Sigmoid colon (tissue), 7 donors: ENCODE results near the gene MAK. TPM values are rescaled to one million over a fixed set of nuclear protein-coding genes. Genes with fewer than 3 reads are reported as not detected.

ENCODE experiments used
- DNase-seq: peaks from one replicate; pipeline ENCODE4 v3.0.0-alpha.2; 2019
- H3K27ac ChIP-seq, 4 donors: fragments of 200-600 bp; sonication (generic); one replicate each; pipeline ENCODE4 v1.5.1; 2016 to 2019; ENCODE audit warnings: mild to moderate bottlenecking in 1 of 4
- H3K27me3 ChIP-seq, 3 donors: fragments of 200-600 bp; sonication (generic); one replicate each; pipeline ENCODE4 v1.5.1; 2019; ENCODE audit warnings: mild to moderate bottlenecking in 1 of 3
- H3K36me3 ChIP-seq, 4 donors: fragments of 200-600 bp; sonication (generic); one replicate each; pipeline ENCODE4 v1.5.1; 2016 to 2019
- H3K4me1 ChIP-seq, 4 donors: fragments of 200-600 bp; sonication (generic); one replicate each; pipeline ENCODE4 v1.5.1; 2017 to 2019
- H3K4me3 ChIP-seq, 4 donors: fragments of 200-600 bp; sonication (generic); one replicate each; pipeline ENCODE4 v1.5.1; 2017 to 2019; ENCODE audit warnings: mild to moderate bottlenecking in 2 of 4, moderate library complexity in 1 of 4
- H3K9me3 ChIP-seq, 4 donors: fragments of 200-600 bp in 3 of 4; sonication (generic) in 3 of 4; one replicate each; pipeline versions ENCODE4 v1.5.1 to v1.6.1; 2013 to 2019
- EP300 ChIP-seq, 4 donors: sonication (generic); formaldehyde crosslinking; IDR thresholded peaks; one replicate each; pipeline ENCODE4 v1.6.1; 2017; ENCODE audit warnings: antibody characterized with exemption in 4 of 4
- POLR2A ChIP-seq, 2 donors: fragments of 450-650 bp; IDR thresholded peaks; one replicate each; pipeline ENCODE4 v1.6.1; 2016; ENCODE audit warnings: antibody characterized with exemption in 2 of 2, mild to moderate bottlenecking in 2 of 2, moderate library complexity in 2 of 2
- POLR2AphosphoS5 ChIP-seq, 4 donors: sonication (generic); formaldehyde crosslinking; IDR thresholded peaks; one replicate each; pipeline ENCODE4 v1.6.1; 2017; ENCODE audit warnings: antibody characterized with exemption in 4 of 4
- WGBS, 2 donors: extraction: QIAGEN DNeasy Blood & Tissue Kit; methylation state at CpG; one replicate each; pipeline ENCODE4 v1.1.7; 2013; 5-methylcytosine and 5-hydroxymethylcytosine counted together
- intact Hi-C: fragments of 100-400 bp; cut with DNase I; formaldehyde crosslinking; loops from one replicate; pipeline ENCODE4 v1.15.1; 2023
- polyA plus RNA-seq, 3 donors: library from polyadenylated mRNA; stranded (reverse); fragments of 200-250 nt; gene quantifications; one replicate each; pipeline ENCODE4 v1.2.3, GENCODE V29; 2013
- small RNA-seq, 3 donors: library from RNA; depleted of rRNA; stranded (forward); fragments of <200 nt; gene quantifications; one replicate each; pipeline ENCODE3, GENCODE V24; 2016
- total RNA-seq, 4 donors: library from RNA; depleted of rRNA; stranded (reverse); fragments of >200 nt; gene quantifications; one replicate each; pipeline ENCODE4 v1.1.0, GENCODE V29; 2016
- TF ChIP-seq, protein P1 (sequence below), 4 experiments: fragments of 450-650 bp in 3 of 4; fragments of 200-600 bp in 1 of 4; IDR thresholded peaks; one replicate each; pipeline ENCODE4 v1.5.1; 2016 to 2019; ENCODE audit warnings: antibody characterized with exemption in 4 of 4, mild to moderate bottlenecking in 3 of 4, moderate library complexity in 2 of 4
- donor health status: healthy with polysubstance abuse.
- donor health status: Bipolar disorder and iron deficiency.
- donor health status: healthy.

Gene MAK
- total and polyA plus RNA-seq, 7 donors: 0.03 to 0.36 TPM; not detected in 5

DNA sequence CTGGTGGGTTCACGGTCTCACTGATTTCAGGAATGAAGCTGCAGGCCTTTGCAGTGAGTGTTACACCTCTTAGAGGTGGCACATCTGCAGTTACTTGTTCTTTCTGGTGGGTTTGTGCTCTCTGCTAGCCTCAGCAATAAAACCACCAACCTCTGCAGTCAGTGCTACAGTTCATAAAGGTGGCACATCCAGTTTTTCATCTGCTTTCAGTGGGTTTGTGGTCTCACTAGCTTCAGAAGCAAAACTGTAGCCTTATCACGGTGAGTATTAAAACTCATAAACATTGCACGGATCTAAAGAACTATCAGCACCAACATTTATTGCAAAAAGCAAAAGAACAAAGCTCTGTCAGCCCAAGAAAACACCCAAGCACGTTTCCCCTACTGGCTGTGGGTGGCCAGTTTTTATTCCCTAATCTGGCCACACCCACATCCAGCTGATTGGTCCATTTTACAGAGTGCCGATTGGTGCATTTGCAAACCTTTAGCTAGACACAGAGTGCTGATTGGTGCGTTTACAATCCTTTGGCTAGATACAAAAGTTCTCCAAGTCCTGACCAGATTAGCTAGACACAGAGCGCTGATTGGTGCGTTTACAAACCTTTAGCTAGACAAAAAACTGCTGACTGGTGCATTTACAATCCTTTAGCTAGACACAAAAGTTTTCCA is 118.9 kb downstream of the MAK start:
- intact Hi-C loops: no loop called here
- no peaks in the 10 kb centered on the region for H3K36me3 ChIP-seq
- H3K27me3 ChIP-seq: no peaks in the 10 kb centered on the region
- TF ChIP-seq EP300 (IDR thresholded peaks at IDR 0.05) (no peak), POLR2AphosphoS5 (IDR thresholded peaks at IDR 0.05) (no peak), POLR2A (IDR thresholded peaks at IDR 0.05) (no peak)
- TF ChIP-seq, protein P1, sequence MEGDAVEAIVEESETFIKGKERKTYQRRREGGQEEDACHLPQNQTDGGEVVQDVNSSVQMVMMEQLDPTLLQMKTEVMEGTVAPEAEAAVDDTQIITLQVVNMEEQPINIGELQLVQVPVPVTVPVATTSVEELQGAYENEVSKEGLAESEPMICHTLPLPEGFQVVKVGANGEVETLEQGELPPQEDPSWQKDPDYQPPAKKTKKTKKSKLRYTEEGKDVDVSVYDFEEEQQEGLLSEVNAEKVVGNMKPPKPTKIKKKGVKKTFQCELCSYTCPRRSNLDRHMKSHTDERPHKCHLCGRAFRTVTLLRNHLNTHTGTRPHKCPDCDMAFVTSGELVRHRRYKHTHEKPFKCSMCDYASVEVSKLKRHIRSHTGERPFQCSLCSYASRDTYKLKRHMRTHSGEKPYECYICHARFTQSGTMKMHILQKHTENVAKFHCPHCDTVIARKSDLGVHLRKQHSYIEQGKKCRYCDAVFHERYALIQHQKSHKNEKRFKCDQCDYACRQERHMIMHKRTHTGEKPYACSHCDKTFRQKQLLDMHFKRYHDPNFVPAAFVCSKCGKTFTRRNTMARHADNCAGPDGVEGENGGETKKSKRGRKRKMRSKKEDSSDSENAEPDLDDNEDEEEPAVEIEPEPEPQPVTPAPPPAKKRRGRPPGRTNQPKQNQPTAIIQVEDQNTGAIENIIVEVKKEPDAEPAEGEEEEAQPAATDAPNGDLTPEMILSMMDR (IDR thresholded peaks at IDR 0.05): no peak
- 64 to 72% methylated on average over 8 of the region's 8 CpGs for WGBS, 2 donors
- peaks cover 0 to 28% (median 13%) of the 10 kb centered on the region in 4 donors for H3K4me1 ChIP-seq
- H3K27ac ChIP-seq: peak overlapping the region; percentile 73 to 87 (median 77)
- no peak for DNase-seq
- peak overlapping the region; percentile 29 to 60 (median 52) for H3K4me3 ChIP-seq
- H3K9me3 ChIP-seq: peaks cover 0 to 4% (median 0%) of the 10 kb centered on the region in 4 donors

DNA sequence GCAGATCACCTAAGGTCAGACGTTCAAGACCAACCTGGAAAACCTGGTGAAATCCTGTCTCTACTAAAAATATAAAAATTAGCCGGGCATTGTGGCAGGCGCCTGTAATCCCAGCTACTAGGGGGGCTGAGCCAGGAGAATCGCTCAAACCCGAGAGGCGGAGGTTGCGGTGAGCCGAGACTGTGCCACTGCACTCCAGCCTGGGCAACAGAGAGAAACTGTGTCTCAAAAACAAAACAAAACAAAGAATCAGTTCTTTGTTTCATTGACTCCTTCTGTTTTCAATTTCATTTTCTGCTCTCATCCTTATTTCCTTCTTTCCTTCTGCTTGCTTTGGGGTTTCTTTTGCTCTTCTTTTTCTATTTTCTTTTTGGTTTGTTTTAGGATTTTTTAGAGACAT is 124.4 kb downstream of the MAK start:
- 88 to 91% methylated on average over 8 of the region's 8 CpGs for WGBS, 2 donors
- Histone ChIP-seq H3K4me3 (no peak overlapping the region), H3K27me3 (no peaks in the 10 kb centered on the region), H3K36me3 (peaks cover 0 to 14% (median 1%) of the 10 kb centered on the region in 4 donors), H3K9me3 (peaks cover 0 to 4% (median 0%) of the 10 kb centered on the region in 4 donors), H3K4me1 (no peaks in the 10 kb centered on the region), H3K27ac (no peak overlapping the region)
- DNase-seq: no peak
- TF ChIP-seq, protein P1 (IDR thresholded peaks at IDR 0.05): no peak
- TF ChIP-seq POLR2AphosphoS5 (IDR thresholded peaks at IDR 0.05) (no peak), EP300 (IDR thresholded peaks at IDR 0.05) (no peak), POLR2A (IDR thresholded peaks at IDR 0.05) (no peak)
- intact Hi-C loops: no loop called here

Small RNAs within 50 kb of the gene (small RNA-seq; reads per million reads assigned to genes)
- gene RNA5SP203: 0 reads per million in 3 donors

Other genes with a start within 250 kb of the MAK start
- not detected for gene C6orf52, start 143.9 kb downstream of the MAK start, total RNA-seq
- gene C6orf52, start 143.9 kb downstream of the MAK start, polyA plus RNA-seq: 1 to 10 TPM in 1 of 3 donors, not detected in 2; 1.3 TPM
- 10 to 100 TPM in 2 of 4 donors, 1 to 10 TPM in 2; 6.6 to 14.6 (median 11.8) TPM for gene PAK1IP1, start 143.6 kb downstream of the MAK start, total RNA-seq
- gene PAK1IP1, start 143.6 kb downstream of the MAK start, polyA plus RNA-seq: 10 to 100 TPM in 2 of 3 donors, 1 to 10 TPM in 1; 7.6 to 14.3 (median 10.8) TPM
- gene TMEM14C, start 115.5 kb downstream of the MAK start, total RNA-seq: 100 to 1,000 TPM; 115 to 199 (median 170) TPM
- gene TMEM14C, start 115.5 kb downstream of the MAK start, polyA plus RNA-seq: 100 to 1,000 TPM in 2 of 3 donors, 10 to 100 TPM in 1; 86.0 to 130 (median 110) TPM
- 100 to 1,000 TPM in 2 of 4 donors, 10 to 100 TPM in 2; 51.5 to 124 (median 98.2) TPM for gene TMEM14B, start 90.7 kb downstream of the MAK start, total RNA-seq
- gene TMEM14B, start 90.7 kb downstream of the MAK start, polyA plus RNA-seq: 10 to 100 TPM; 55.7 to 97.3 (median 79.8) TPM
- gene GCM2, start 43.5 kb upstream of the MAK start, total RNA-seq: not detected
- not detected for gene GCM2, start 43.5 kb upstream of the MAK start, polyA plus RNA-seq
- 10 to 100 TPM in 1 of 4 donors, 1 to 10 TPM in 1, under 1 TPM in 2; 0.66 to 22.1 (median 0.91) TPM for gene SYCP2L, start 48.5 kb upstream of the MAK start, total RNA-seq
- under 1 TPM in 1 of 3 donors, not detected in 2; 0.09 TPM for gene SYCP2L, start 48.5 kb upstream of the MAK start, polyA plus RNA-seq
- gene ELOVL2, start 205.8 kb upstream of the MAK start, total RNA-seq: under 1 TPM; 0.16 to 0.83 (median 0.56) TPM
- under 1 TPM in 1 of 3 donors, not detected in 2; 0.36 TPM for gene ELOVL2, start 205.8 kb upstream of the MAK start, polyA plus RNA-seq